GM18873 (cell line): Measurements from ENCODE around the gene TMEM125.

Experiments used
- ATAC-seq: cut with Tn5 transposase; IDR thresholded peaks from one replicate; pipeline ENCODE4 v1.9.1; 2021; ENCODE audit warnings: mild to moderate bottlenecking, moderate library complexity, moderate number of reproducible peaks; ENCODE audit not compliant: unreplicated experiment, low FRiP score

Gene TMEM125

GRCh38 chr1:43306688-43307457 is 37.1 kb downstream of the TMEM125 start:
- ATAC-seq: no peak

- ATAC-seq: no peak
Observed at GRCh38 chr1:43307458-43308158, 37.8 kb downstream of the TMEM125 start.

GRCh38 chr1:43308635-43309404 is 39.0 kb downstream of the TMEM125 start:
- ATAC-seq: no peak

GRCh38 chr1:43309405-43310025 is 39.7 kb downstream of the TMEM125 start:
- ATAC-seq: no peak

DNA sequence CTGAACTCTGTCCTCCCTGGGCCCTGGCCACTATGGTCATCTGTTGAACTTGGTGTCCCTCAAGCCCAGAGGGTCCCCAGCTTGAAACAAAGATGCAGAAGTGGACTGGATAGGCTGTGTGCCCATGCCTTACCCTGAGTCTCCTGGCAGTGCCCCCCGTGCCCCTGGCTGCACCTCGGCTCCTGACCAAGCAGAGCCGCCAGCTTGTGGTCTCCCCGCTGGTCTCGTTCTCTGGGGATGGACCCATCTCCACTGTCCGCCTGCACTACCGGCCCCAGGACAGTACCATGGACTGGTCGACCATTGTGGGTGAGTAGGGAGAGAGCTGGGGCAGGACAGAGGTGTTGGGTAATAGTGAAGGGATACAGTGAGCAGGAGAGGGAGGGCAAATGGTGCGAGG is 41.7 kb downstream of the TMEM125 start:
- no peak for ATAC-seq

DNA sequence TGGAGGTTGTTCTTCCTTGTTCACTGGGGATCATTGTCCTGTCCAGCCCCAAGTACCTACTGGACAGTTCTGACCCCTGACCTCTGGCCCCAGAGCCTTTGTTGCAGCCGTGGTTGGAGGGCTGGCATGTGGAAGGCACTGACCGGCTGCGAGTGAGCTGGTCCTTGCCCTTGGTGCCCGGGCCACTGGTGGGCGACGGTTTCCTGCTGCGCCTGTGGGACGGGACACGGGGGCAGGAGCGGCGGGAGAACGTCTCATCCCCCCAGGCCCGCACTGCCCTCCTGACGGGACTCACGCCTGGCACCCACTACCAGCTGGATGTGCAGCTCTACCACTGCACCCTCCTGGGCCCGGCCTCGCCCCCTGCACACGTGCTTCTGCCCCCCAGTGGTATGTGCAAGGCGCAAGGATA is 42.4 kb downstream of the TMEM125 start:
- ATAC-seq: no peak

GRCh38 chr1:43312663-43313515 is 43.1 kb downstream of the TMEM125 start:
- ATAC-seq: no peak

- no peak for ATAC-seq
Observed at GRCh38 chr1:43313771-43314170, 44.0 kb downstream of the TMEM125 start.

DNA sequence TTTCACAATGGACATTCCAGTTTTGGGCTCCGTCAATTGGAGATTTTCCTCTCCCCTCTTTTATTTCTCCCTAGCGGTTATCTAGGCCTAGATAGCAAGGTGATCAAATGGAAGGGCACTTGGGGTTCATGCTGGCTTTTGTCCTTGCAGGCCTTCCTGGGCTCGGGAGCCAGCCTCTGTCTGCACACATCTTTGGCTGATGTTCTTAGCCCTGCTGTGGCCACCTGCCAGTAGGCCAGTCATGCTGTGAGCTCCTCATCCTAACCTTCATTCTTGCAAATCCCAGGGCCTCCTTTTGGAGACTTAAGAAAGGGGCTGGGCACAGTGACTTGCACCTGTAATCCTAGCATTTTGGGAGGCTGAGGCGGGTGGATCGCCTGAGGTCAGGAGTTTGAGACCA is 44.5 kb downstream of the TMEM125 start:
- no peak for ATAC-seq

- no peak for ATAC-seq
Observed at GRCh38 chr1:43315481-43315880, 45.7 kb downstream of the TMEM125 start.

DNA sequence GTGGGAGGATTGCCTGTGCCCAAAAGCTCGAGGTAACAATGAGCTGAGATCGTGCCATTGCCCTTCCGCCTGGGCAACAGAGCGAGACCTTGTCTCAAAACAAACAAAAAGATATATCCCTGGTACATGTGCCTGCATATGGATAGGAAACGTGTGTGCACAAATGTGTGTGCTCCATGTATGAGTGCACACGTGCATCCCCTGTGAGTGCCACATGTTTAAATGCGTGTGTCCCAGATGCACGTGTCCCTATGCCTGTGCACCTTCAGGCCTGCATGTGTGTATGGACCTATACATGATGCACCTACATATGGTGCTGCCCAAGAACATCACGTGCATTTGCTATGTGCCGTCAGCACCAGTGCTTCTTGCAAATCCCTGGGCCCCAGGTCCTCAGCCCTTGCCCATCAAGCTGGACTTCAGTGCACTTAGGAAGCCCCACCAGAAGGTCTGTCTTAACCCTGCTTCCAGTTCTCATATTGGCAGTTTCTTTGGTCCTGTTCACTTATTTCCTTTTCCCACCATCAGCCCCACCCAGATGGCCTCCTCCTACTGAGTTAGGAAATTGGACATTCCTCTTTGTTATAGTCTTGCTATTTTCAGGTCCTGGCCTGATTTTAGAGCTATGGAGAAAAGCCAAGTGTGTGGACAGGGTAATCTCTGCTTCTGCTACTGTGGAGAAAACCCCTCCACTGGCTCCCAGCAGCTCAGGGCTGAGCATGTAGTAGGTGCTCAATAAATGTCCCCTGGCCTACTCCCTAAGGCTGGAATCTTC is 46.4 kb downstream of the TMEM125 start:
- no peak for ATAC-seq

DNA sequence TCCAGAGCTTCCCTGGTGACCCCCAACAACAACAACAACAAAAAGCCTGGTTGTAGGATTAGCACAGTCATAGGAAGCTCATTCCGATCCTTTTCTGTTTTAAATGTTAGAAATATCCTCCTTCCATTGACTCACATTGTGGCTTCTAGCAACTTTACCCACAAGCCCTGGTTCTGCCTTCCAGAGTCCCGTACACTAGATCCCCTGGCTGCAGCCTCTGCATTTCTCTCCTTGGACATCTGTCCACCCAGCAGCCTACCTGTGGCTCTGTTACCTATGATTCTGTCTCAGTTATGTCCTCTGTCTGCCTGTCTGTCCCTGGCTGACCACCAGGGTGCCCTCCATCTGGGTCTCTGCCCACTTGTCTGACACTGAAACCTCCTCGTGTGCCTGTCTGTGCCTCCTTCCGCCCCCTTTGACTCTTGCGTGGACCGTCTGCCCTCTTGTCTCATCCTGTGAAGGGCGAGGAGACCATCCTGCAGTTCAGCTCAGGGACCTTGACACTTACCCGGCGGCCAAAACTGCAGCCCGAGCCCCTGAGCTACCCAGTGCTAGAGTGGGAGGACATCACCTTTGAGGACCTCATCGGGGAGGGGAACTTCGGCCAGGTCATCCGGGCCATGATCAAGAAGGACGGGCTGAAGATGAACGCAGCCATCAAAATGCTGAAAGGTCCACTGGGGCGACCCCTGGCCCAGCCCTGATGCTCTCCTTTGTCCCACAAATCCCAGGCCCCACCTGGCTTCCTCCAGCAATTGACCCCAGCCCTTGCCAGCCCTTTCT is 47.1 kb downstream of the TMEM125 start:
- no peak for ATAC-seq

DNA sequence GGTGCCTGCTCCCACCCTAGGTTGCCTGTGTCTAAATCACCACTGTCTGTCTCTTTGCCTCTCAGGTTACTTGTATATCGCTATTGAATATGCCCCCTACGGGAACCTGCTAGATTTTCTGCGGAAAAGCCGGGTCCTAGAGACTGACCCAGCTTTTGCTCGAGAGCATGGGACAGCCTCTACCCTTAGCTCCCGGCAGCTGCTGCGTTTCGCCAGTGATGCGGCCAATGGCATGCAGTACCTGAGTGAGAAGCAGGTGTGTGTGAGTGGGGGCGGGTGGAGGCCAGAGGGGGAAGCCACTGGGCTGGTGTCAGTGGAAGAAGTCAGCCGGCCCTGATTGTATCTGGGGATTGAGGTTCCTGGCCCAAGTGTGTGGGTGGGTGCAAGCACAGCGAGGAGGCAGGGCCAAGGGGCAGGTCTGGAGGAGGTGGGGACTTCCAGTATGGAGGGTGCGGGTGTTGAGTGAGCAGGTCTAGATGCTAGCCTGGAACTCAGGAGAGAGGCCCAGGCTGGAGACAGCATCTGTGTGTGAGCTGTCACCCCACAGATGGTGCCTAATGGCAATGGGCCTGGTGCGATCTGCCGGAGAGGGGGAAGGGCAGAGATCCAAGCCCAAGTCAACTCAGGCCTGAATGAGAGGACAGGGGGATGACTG is 48.2 kb downstream of the TMEM125 start:
- no peak for ATAC-seq

- no peak for ATAC-seq
Observed at GRCh38 chr1:43318831-43319230, 49.0 kb downstream of the TMEM125 start.

DNA sequence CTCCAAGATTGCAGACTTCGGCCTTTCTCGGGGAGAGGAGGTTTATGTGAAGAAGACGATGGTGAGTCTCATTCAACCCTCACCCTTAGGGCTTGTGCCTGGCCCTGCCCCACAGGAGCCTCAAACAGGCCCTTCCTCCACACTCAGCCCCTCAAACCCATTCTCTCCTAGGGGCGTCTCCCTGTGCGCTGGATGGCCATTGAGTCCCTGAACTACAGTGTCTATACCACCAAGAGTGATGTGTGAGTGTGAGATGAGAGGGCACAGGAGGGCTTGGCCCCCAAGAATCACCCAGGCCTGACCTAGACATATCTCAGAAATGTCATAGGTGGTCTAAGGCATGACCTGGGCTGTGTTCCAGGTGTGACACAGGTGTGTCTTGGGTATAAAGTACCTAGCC is 49.5 kb downstream of the TMEM125 start:
- ATAC-seq: no peak

GRCh38 chr1:43319766-43320165 is 50.0 kb downstream of the TMEM125 start:
- ATAC-seq: no peak

DNA sequence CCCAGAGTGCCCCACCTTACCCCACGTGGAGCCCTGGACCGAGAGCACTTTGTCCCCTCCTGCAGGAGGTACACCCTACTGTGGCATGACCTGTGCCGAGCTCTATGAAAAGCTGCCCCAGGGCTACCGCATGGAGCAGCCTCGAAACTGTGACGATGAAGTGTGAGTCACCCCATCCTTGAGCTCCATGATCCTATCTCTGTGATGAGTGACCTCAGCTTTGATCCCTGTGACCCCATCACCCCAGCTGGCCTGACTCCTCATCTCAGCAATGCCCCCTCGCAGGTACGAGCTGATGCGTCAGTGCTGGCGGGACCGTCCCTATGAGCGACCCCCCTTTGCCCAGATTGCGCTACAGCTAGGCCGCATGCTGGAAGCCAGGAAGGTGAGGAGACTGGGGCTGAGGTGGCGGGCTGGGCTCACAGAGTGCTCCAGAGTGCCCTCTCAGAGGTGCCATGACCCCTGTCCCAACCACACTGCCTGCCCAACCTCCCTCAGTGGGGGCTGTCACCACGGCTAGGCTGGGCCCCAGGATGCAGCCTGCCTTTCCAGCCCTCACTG is 51.6 kb downstream of the TMEM125 start:
- no peak for ATAC-seq

GRCh38 chr1:43322506-43322905 is 52.7 kb downstream of the TMEM125 start:
- no peak for ATAC-seq
